H9 (cell line): ENCODE data around the gene HOXC10. TPM values are rescaled to one million over a fixed set of nuclear protein-coding genes. Genes with fewer than 3 reads are reported as not detected.

Experiments used
- DNase-seq: peaks from one replicate; pipeline ENCODE4 v3.0.0-alpha.2; 2017
- H2AFZ ChIP-seq: one replicate; pipeline ENCODE4 v1.6.1; 2013; ENCODE audit warnings: mild to moderate bottlenecking, low read length, control low read depth, moderate library complexity
- H2AK5ac ChIP-seq: 2 replicates; pipeline ENCODE4 v1.6.1; 2013; ENCODE audit warnings: low read length, control low read depth, mixed read lengths; ENCODE audit not compliant: insufficient read length
- H2BK120ac ChIP-seq: one replicate; pipeline ENCODE4 v1.6.1; 2013; ENCODE audit warnings: low read depth, mild to moderate bottlenecking, low read length, control low read depth, inconsistent platforms; ENCODE audit not compliant: poor library complexity, severe bottlenecking
- H2BK12ac ChIP-seq: 2 replicates; pipeline ENCODE4 v1.6.1; 2013; ENCODE audit warnings: low read length, control low read depth, mixed read lengths, low read depth; ENCODE audit not compliant: insufficient read length
- H2BK15ac ChIP-seq: 2 replicates; pipeline ENCODE4 v1.6.1; 2013; ENCODE audit warnings: low read depth, low read length, control low read depth
- H2BK20ac ChIP-seq: one replicate; pipeline ENCODE4 v1.6.1; 2013; ENCODE audit warnings: low read depth, mild to moderate bottlenecking, low read length, control low read depth, inconsistent platforms; ENCODE audit not compliant: poor library complexity, severe bottlenecking
- H2BK5ac ChIP-seq: 2 replicates; pipeline ENCODE4 v1.6.1; 2013; ENCODE audit warnings: low read length, control low read depth, mixed read lengths; ENCODE audit not compliant: insufficient read length
- H3K14ac ChIP-seq: 2 replicates; pipeline ENCODE4 v1.6.1; 2013; ENCODE audit warnings: low read length, control low read depth; ENCODE audit not compliant: insufficient read depth
- H3K18ac ChIP-seq: 2 replicates; pipeline ENCODE4 v1.6.1; 2013; ENCODE audit warnings: low read depth, mild to moderate bottlenecking, mixed read lengths, low read length, control low read depth; ENCODE audit not compliant: insufficient read length
- H3K23ac ChIP-seq: 2 replicates; pipeline ENCODE4 v1.6.1; 2013; ENCODE audit warnings: low read length, control low read depth, mixed read lengths, low read depth; ENCODE audit not compliant: insufficient read length
- H3K23me2 ChIP-seq: 2 replicates; pipeline ENCODE4 v1.6.1; 2013; ENCODE audit warnings: low read depth, mild to moderate bottlenecking, mixed read lengths, low read length, control low read depth; ENCODE audit not compliant: insufficient read length, poor library complexity, severe bottlenecking
- H3K27ac ChIP-seq: 2 replicates; pipeline ENCODE4 v1.5.1; 2013; ENCODE audit warnings: low read length, control low read depth, mixed read lengths, low read depth; ENCODE audit not compliant: insufficient read length
- H3K27me3 ChIP-seq: 2 replicates; pipeline ENCODE4 v1.6.1; 2013; ENCODE audit warnings: low read length, control low read depth, inconsistent platforms; ENCODE audit not compliant: insufficient read depth
- H3K4ac ChIP-seq: 2 replicates; pipeline ENCODE4 v1.6.1; 2013; ENCODE audit warnings: low read depth, mild to moderate bottlenecking, control low read depth, inconsistent platforms, low read length, moderate library complexity
- H3K4me1 ChIP-seq: 2 replicates; pipeline ENCODE4 v1.6.1; 2013; ENCODE audit warnings: low read length, control low read depth, inconsistent platforms; ENCODE audit not compliant: insufficient read depth
- H3K4me2 ChIP-seq: 2 replicates; pipeline ENCODE4 v1.6.1; 2013; ENCODE audit warnings: low read length, control low read depth, mixed read lengths; ENCODE audit not compliant: insufficient read length, insufficient read depth
- H3K56ac ChIP-seq: 2 replicates; pipeline ENCODE4 v1.6.1; 2013; ENCODE audit warnings: low read depth, mild to moderate bottlenecking, mixed read lengths, low read length, control low read depth; ENCODE audit not compliant: insufficient read length
- H3K79me1 ChIP-seq: 2 replicates; pipeline ENCODE4 v1.6.1; 2013; ENCODE audit warnings: low read depth, mild to moderate bottlenecking, moderate library complexity, low read length, control low read depth, inconsistent platforms; ENCODE audit not compliant: insufficient read depth, poor library complexity, severe bottlenecking
- H3K79me2 ChIP-seq: 2 replicates; pipeline ENCODE4 v1.6.1; 2013; ENCODE audit warnings: low read length, control low read depth, inconsistent platforms; ENCODE audit not compliant: insufficient read depth
- H3K9ac ChIP-seq: 2 replicates; pipeline ENCODE4 v1.6.1; 2013; ENCODE audit warnings: low read length, control low read depth, mixed read lengths; ENCODE audit not compliant: insufficient read length; ENCODE audit errors: extremely low read depth
- H3K9me3 ChIP-seq: one replicate; pipeline ENCODE4 v1.6.1; 2013; ENCODE audit warnings: low read depth, low read length, inconsistent platforms; ENCODE audit not compliant: control insufficient read depth
- H3T11ph ChIP-seq: one replicate; pipeline ENCODE4 v1.6.1; 2013; ENCODE audit warnings: mild to moderate bottlenecking, low read length, control low read depth, inconsistent platforms
- H4K20me1 ChIP-seq: one replicate; pipeline ENCODE4 v1.6.1; 2013; ENCODE audit not compliant: control insufficient read depth, insufficient read length, insufficient read depth
- H4K5ac ChIP-seq: 2 replicates; pipeline ENCODE4 v1.6.1; 2013; ENCODE audit warnings: low read depth, mild to moderate bottlenecking, mixed read lengths, low read length, control low read depth; ENCODE audit not compliant: insufficient read length
- H4K8ac ChIP-seq: replicated peaks from 2 replicates; pipeline ENCODE4 v1.6.1; 2013; ENCODE audit warnings: low read length, control low read depth, mixed read lengths, low read depth; ENCODE audit not compliant: insufficient read length
- H4K91ac ChIP-seq: 2 replicates; pipeline ENCODE4 v1.6.1; 2013; ENCODE audit warnings: low read depth, mild to moderate bottlenecking, moderate library complexity, mixed read lengths, low read length, control low read depth; ENCODE audit not compliant: insufficient read length
- H3K27ac Mint-ChIP-seq, 3 experiments: 2 replicates in 2 of 3; 3 replicates in 1 of 3; pipeline ENCODE4 v1.8.0; 2020 to 2021; ENCODE audit warnings: mixed read lengths in 3 of 3, mild to moderate bottlenecking in 1 of 3, moderate library complexity in 1 of 3
- H3K27me3 Mint-ChIP-seq: 2 replicates; pipeline ENCODE4 v1.8.0; 2021; ENCODE audit warnings: low read depth, mild to moderate bottlenecking, moderate library complexity, mixed read lengths
- H3K36me3 Mint-ChIP-seq, 3 experiments: 2 replicates in 2 of 3; 3 replicates in 1 of 3; pipeline ENCODE4 v1.8.0; 2020 to 2021; ENCODE audit warnings: low read depth in 3 of 3, mixed read lengths in 3 of 3; ENCODE audit not compliant: insufficient read depth in 1 of 3
- H3K4me1 Mint-ChIP-seq, 2 experiments: 2 replicates each; pipeline ENCODE4 v1.8.0; 2020; ENCODE audit warnings: mixed read lengths in 2 of 2
- H3K4me3 Mint-ChIP-seq, 2 experiments: 2 replicates in 1 of 2; 3 replicates in 1 of 2; pipeline ENCODE4 v1.8.0; 2020 to 2021; ENCODE audit warnings: mild to moderate bottlenecking in 2 of 2, mixed read lengths in 2 of 2, moderate library complexity in 1 of 2
- H3K9me3 Mint-ChIP-seq, 2 experiments: 2 replicates in 1 of 2; 3 replicates in 1 of 2; pipeline ENCODE4 v1.8.0; 2020; ENCODE audit warnings: mild to moderate bottlenecking in 2 of 2, mixed read lengths in 2 of 2, moderate library complexity in 1 of 2
- CTCF ChIP-seq: fragments of 200-600 bp; sonication (generic); conservative IDR thresholded peaks from 3 replicates; pipeline ENCODE4 v1.8.0; 2021; ENCODE audit warnings: antibody characterized with exemption, mild to moderate bottlenecking
- WGBS: extraction: QIAGEN DNeasy Blood & Tissue Kit; methylation state at CpG from one replicate; pipeline ENCODE4 v1.1.7; 2013; ENCODE audit warnings: missing lambda C conversion rate, low lambda C conversion rate, mixed read lengths; ENCODE audit not compliant: insufficient read length; ENCODE audit errors: extremely low coverage; 5-methylcytosine and 5-hydroxymethylcytosine counted together
- total RNA-seq: library from RNA; stranded (reverse); gene quantifications from 2 replicates; pipeline ENCODE4 v1.2.1, GENCODE V29; 2021

The HOXC10 gene
- total RNA-seq, 1 experiment from 2014 or later: not detected

- Histone ChIP-seq H3K79me1 (no peaks in the 10 kb centered on the region), H4K5ac (no peak overlapping the region), H3K18ac (no peak overlapping the region), H2AK5ac (no peak overlapping the region), H3K23me2 (no peaks in the 10 kb centered on the region), H3K14ac (no peak overlapping the region), H3K9ac (no peak overlapping the region), H3K23ac (no peak overlapping the region), H3K4me1 (no peaks in the 10 kb centered on the region), H2BK12ac (no peak overlapping the region), H3K79me2 (no peaks in the 10 kb centered on the region), H4K91ac (no peak overlapping the region), H3K9me3 (no peaks in the 10 kb centered on the region), H2AFZ (no peak overlapping the region), H4K8ac (no peak overlapping the region), H2BK5ac (no peak overlapping the region), H3K56ac (no peak overlapping the region), H3K4ac (no peak overlapping the region), H3K4me2 (no peak overlapping the region), H2BK15ac (no peak overlapping the region), H3K27me3 (peaks cover 94% of the 10 kb centered on the region), H3T11ph (no peak overlapping the region), H2BK120ac (no peak overlapping the region), H2BK20ac (no peak overlapping the region), H4K20me1 (no peaks in the 10 kb centered on the region), H3K27ac (no peak overlapping the region)
- Mint-ChIP-seq H3K36me3 (no peaks in the 10 kb centered on the region), H3K4me3 (no peak overlapping the region), H3K4me1 (peaks cover 7 to 35% of the 10 kb centered on the region in 2 experiments), H3K27ac (no peak overlapping the region), H3K27me3 (peaks cover 100% of the 10 kb centered on the region), H3K9me3 (peaks cover 2 to 8% of the 10 kb centered on the region in 2 experiments; a peak in 2 of 5 replicates)
- TF ChIP-seq CTCF: no peak
- WGBS: no CpG with 5 or more reads among the region's 2 CpGs
- DNase-seq: no peak
Measured at GRCh38 chr12:54008260-54008552, 23.3 kb downstream of the HOXC10 start.
